HG03521 (cell line): ENCODE results near the gene TH.

ENCODE experiments used
- ATAC-seq: cut with Tn5 transposase; IDR thresholded peaks from one replicate; pipeline ENCODE4 v1.9.1; 2021; ENCODE audit warnings: mild to moderate bottlenecking, moderate library complexity; ENCODE audit not compliant: unreplicated experiment

Gene TH

GRCh38 chr11:2115308-2115707 is 56.3 kb downstream of the TH start:
- no peak for ATAC-seq

- ATAC-seq: no peak
Measured at GRCh38 chr11:2114430-2115241, 57.0 kb downstream of the TH start.
